ENCODE data around the gene TNFRSF21.
A peak's percentile ranks its signal among the peaks of the same experiment; 100 is the strongest.

TNFRSF21 gene

GRCh38 chr6:47355496-47355895 lies 45.8 kb upstream of the TNFRSF21 start:
- Histone ChIP-seq H3K27me3 (ENCODE audit: insufficient read depth, low read length, poor library complexity, severe bottlenecking) (no peaks in the 10 kb centered on the region), H3F3A (ENCODE audit: low read depth) (no peaks in the 10 kb centered on the region), H3K4me1 (ENCODE audit: insufficient read depth, low read length, poor library complexity, severe bottlenecking) (peaks cover 43% of the 10 kb centered on the region), H3K36me3 (ENCODE audit: insufficient read depth, low read length) (no peaks in the 10 kb centered on the region), H3K4me2 (ENCODE audit: low read depth, low read length, poor library complexity, severe bottlenecking) (no peak overlapping the region), H3K4me3 (ENCODE audit: low read length, poor library complexity, severe bottlenecking) (no peak overlapping the region), H3K9me2 (replicated peaks; ENCODE audit: low read depth, low read length) (no peaks in the 10 kb centered on the region), H4K20me1 (ENCODE audit: insufficient read depth, low read length, poor library complexity, severe bottlenecking) (no peaks in the 10 kb centered on the region), H3K9ac (ENCODE audit: low read depth, low read length, poor library complexity, severe bottlenecking) (no peak overlapping the region), H3K9me3 (ENCODE audit: insufficient read depth, low read depth, low read length) (no peaks in the 10 kb centered on the region), H2AFZ (ENCODE audit: low read length) (no peak overlapping the region; the same call in 1 of the 2 replicates), H3K79me2 (ENCODE audit: insufficient read depth, low read length) (no peaks in the 10 kb centered on the region)
- TF ChIP-seq EZH2phosphoT487 (IDR thresholded peaks at IDR 0.05; ENCODE audit: borderline replicate concordance) (no peak), CTCF (conservative IDR thresholded peaks at IDR 0.05; ENCODE audit: low read length) (no peak)

GRCh38 chr6:47353871-47354270 lies 44.2 kb upstream of the TNFRSF21 start:
- H3K9me2 ChIP-seq (replicated peaks; ENCODE audit: low read depth, low read length): no peaks in the 10 kb centered on the region

GRCh38 chr6:47352966-47353365 lies 43.3 kb upstream of the TNFRSF21 start:
- Histone ChIP-seq H3K9me3 (ENCODE audit: insufficient read depth, low read depth, low read length) (no peaks in the 10 kb centered on the region), H3K27me3 (ENCODE audit: insufficient read depth, low read length, poor library complexity, severe bottlenecking) (no peaks in the 10 kb centered on the region), H2AFZ (ENCODE audit: low read length) (peak overlapping the region; percentile 43; the same call in 1 of the 2 replicates), H3K79me2 (ENCODE audit: insufficient read depth, low read length) (no peaks in the 10 kb centered on the region), H3K9ac (ENCODE audit: low read depth, low read length, poor library complexity, severe bottlenecking) (no peak overlapping the region), H3K36me3 (ENCODE audit: insufficient read depth, low read length) (no peaks in the 10 kb centered on the region), H3K9me2 (replicated peaks; ENCODE audit: low read depth, low read length) (no peaks in the 10 kb centered on the region), H3K4me1 (ENCODE audit: insufficient read depth, low read length, poor library complexity, severe bottlenecking) (peaks cover 17% of the 10 kb centered on the region), H3K4me3 (ENCODE audit: low read length, poor library complexity, severe bottlenecking) (no peak overlapping the region), H4K20me1 (ENCODE audit: insufficient read depth, low read length, poor library complexity, severe bottlenecking) (no peaks in the 10 kb centered on the region), H3K4me2 (ENCODE audit: low read depth, low read length, poor library complexity, severe bottlenecking) (no peak overlapping the region), H3F3A (ENCODE audit: low read depth) (no peaks in the 10 kb centered on the region)
- TF ChIP-seq CTCF (conservative IDR thresholded peaks at IDR 0.05; ENCODE audit: low read length) (no peak), EZH2phosphoT487 (IDR thresholded peaks at IDR 0.05; ENCODE audit: borderline replicate concordance) (no peak)

More at GRCh38 chr6:47353871-47354270, 44.2 kb upstream of the TNFRSF21 start:
- Histone ChIP-seq H3K27me3 (ENCODE audit: insufficient read depth, low read length, poor library complexity, severe bottlenecking) (no peaks in the 10 kb centered on the region), H3K4me3 (ENCODE audit: low read length, poor library complexity, severe bottlenecking) (no peak overlapping the region), H3K4me1 (ENCODE audit: insufficient read depth, low read length, poor library complexity, severe bottlenecking) (peaks cover 26% of the 10 kb centered on the region), H4K20me1 (ENCODE audit: insufficient read depth, low read length, poor library complexity, severe bottlenecking) (no peaks in the 10 kb centered on the region), H3K9me3 (ENCODE audit: insufficient read depth, low read depth, low read length) (no peaks in the 10 kb centered on the region), H3K4me2 (ENCODE audit: low read depth, low read length, poor library complexity, severe bottlenecking) (no peak overlapping the region), H3F3A (ENCODE audit: low read depth) (no peaks in the 10 kb centered on the region), H3K79me2 (ENCODE audit: insufficient read depth, low read length) (no peaks in the 10 kb centered on the region), H3K36me3 (ENCODE audit: insufficient read depth, low read length) (no peaks in the 10 kb centered on the region), H2AFZ (ENCODE audit: low read length) (no peak overlapping the region), H3K9ac (ENCODE audit: low read depth, low read length, poor library complexity, severe bottlenecking) (no peak overlapping the region)
- TF ChIP-seq CTCF (conservative IDR thresholded peaks at IDR 0.05; ENCODE audit: low read length) (no peak), EZH2phosphoT487 (IDR thresholded peaks at IDR 0.05; ENCODE audit: borderline replicate concordance) (no peak)
